IMR-90 (cell line): Measurements from ENCODE around the gene GNAT1.

Experiments
- BHLHE40 ChIP-seq: fragments of 150-350 bp; IDR thresholded peaks from 2 replicates; pipeline ENCODE4 v1.6.1; 2016; ENCODE audit warnings: mild to moderate bottlenecking, low read depth, low read length
- CEBPB ChIP-seq: IDR thresholded peaks from 2 replicates; pipeline ENCODE4 v1.6.1; 2012; ENCODE audit warnings: low read depth, low read length, improper control_type of control experiment
- MAZ ChIP-seq: IDR thresholded peaks from 2 replicates; pipeline ENCODE4 v1.6.1; 2012; ENCODE audit warnings: low read depth, mild to moderate bottlenecking, low read length, improper control_type of control experiment, moderate library complexity, borderline replicate concordance
- POLR2A ChIP-seq: IDR thresholded peaks from 2 replicates; pipeline ENCODE4 v1.6.1; 2012; ENCODE audit warnings: mild to moderate bottlenecking, low read depth, low read length
- RCOR1 ChIP-seq: IDR thresholded peaks from 2 replicates; pipeline ENCODE4 v1.6.1; 2012; ENCODE audit warnings: mild to moderate bottlenecking, low read length, improper control_type of control experiment; ENCODE audit not compliant: insufficient replicate concordance
- TF ChIP-seq, protein P1 (sequence below): conservative IDR thresholded peaks from 2 replicates; pipeline ENCODE4 v1.5.1; 2012; ENCODE audit warnings: mild to moderate bottlenecking, low read depth, low read length, improper control_type of control experiment
- TF ChIP-seq, protein P2 (sequence below): fragments of 150-350 bp; IDR thresholded peaks from 2 replicates; pipeline ENCODE4 v1.6.1; 2017; ENCODE audit warnings: mild to moderate bottlenecking, antibody characterized with exemption, low read length, low read depth

DNA sequence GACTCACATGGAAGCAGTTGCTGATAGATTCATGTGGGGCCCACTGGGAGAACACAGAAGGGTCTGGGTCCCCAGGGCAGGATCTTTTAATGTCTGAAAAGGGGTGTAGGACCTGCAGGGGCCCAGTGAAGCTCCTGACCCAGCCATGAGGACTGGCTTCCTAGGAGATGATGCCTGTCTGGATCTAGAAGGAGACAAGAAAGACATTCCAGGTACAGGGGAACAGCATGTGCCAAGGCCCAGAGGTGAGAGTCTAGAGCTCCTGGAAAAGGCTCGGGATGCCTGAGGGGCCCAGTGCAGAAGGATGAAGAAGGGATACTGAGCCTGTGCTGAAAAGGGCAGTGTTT is 41.0 kb upstream of the GNAT1 start:
- TF ChIP-seq, protein P1, sequence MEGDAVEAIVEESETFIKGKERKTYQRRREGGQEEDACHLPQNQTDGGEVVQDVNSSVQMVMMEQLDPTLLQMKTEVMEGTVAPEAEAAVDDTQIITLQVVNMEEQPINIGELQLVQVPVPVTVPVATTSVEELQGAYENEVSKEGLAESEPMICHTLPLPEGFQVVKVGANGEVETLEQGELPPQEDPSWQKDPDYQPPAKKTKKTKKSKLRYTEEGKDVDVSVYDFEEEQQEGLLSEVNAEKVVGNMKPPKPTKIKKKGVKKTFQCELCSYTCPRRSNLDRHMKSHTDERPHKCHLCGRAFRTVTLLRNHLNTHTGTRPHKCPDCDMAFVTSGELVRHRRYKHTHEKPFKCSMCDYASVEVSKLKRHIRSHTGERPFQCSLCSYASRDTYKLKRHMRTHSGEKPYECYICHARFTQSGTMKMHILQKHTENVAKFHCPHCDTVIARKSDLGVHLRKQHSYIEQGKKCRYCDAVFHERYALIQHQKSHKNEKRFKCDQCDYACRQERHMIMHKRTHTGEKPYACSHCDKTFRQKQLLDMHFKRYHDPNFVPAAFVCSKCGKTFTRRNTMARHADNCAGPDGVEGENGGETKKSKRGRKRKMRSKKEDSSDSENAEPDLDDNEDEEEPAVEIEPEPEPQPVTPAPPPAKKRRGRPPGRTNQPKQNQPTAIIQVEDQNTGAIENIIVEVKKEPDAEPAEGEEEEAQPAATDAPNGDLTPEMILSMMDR: no peak
- TF ChIP-seq POLR2A (no peak), BHLHE40 (no peak), CEBPB (no peak), RCOR1 (no peak), MAZ (no peak)
- TF ChIP-seq, protein P2, sequence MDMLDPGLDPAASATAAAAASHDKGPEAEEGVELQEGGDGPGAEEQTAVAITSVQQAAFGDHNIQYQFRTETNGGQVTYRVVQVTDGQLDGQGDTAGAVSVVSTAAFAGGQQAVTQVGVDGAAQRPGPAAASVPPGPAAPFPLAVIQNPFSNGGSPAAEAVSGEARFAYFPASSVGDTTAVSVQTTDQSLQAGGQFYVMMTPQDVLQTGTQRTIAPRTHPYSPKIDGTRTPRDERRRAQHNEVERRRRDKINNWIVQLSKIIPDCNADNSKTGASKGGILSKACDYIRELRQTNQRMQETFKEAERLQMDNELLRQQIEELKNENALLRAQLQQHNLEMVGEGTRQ: no peak
